Measurements from ENCODE around the gene RPTOR.

The RPTOR gene

GRCh38 chr17:80886641-80887573 lies 342.3 kb downstream of the RPTOR start:
- Histone ChIP-seq H3K36me3 (ENCODE audit: control insufficient read depth, insufficient read depth, low read length) (peaks cover 31% of the 10 kb centered on the region), H3K9me3 (ENCODE audit: control insufficient read depth, low read length) (no peaks in the 10 kb centered on the region), H3K27me3 (replicated peaks; ENCODE audit: control insufficient read depth, insufficient read depth, low read length, poor library complexity, severe bottlenecking) (no peaks in the 10 kb centered on the region), H3K27ac (ENCODE audit: insufficient read depth, low read length, poor library complexity, severe bottlenecking) (no peak overlapping the region), H3K4me1 (ENCODE audit: control insufficient read depth, insufficient read depth, low read length, poor library complexity, severe bottlenecking) (peaks cover 27% of the 10 kb centered on the region), H3K4me3 (ENCODE audit: insufficient read depth, low read depth, low read length, poor library complexity, severe bottlenecking) (no peak overlapping the region)
- DNase-seq, result no peak

- Histone ChIP-seq H3K4me3 (ENCODE audit: insufficient read depth, low read depth, low read length, poor library complexity, severe bottlenecking) (no peak overlapping the region), H3K36me3 (ENCODE audit: control insufficient read depth, insufficient read depth, low read length) (peaks cover 27% of the 10 kb centered on the region), H3K27ac (ENCODE audit: insufficient read depth, low read length, poor library complexity, severe bottlenecking) (no peak overlapping the region), H3K9me3 (ENCODE audit: control insufficient read depth, low read length) (no peaks in the 10 kb centered on the region), H3K27me3 (replicated peaks; ENCODE audit: control insufficient read depth, insufficient read depth, low read length, poor library complexity, severe bottlenecking) (no peaks in the 10 kb centered on the region), H3K4me1 (ENCODE audit: control insufficient read depth, insufficient read depth, low read length, poor library complexity, severe bottlenecking) (peaks cover 35% of the 10 kb centered on the region)
- no peak for DNase-seq
Observed at GRCh38 chr17:80887639-80888175, 343.1 kb downstream of the RPTOR start.

- no peak for DNase-seq
- Histone ChIP-seq H3K4me1 (ENCODE audit: control insufficient read depth, insufficient read depth, low read length, poor library complexity, severe bottlenecking) (peaks cover 42% of the 10 kb centered on the region), H3K27me3 (replicated peaks; ENCODE audit: control insufficient read depth, insufficient read depth, low read length, poor library complexity, severe bottlenecking) (no peaks in the 10 kb centered on the region), H3K4me3 (ENCODE audit: insufficient read depth, low read depth, low read length, poor library complexity, severe bottlenecking) (no peak overlapping the region), H3K9me3 (ENCODE audit: control insufficient read depth, low read length) (no peaks in the 10 kb centered on the region), H3K27ac (ENCODE audit: insufficient read depth, low read length, poor library complexity, severe bottlenecking) (peak overlapping the region; percentile 52), H3K36me3 (ENCODE audit: control insufficient read depth, insufficient read depth, low read length) (peaks cover 21% of the 10 kb centered on the region)
Observed at GRCh38 chr17:80888276-80889160, 343.9 kb downstream of the RPTOR start.

GRCh38 chr17:80889231-80890195 lies 344.9 kb downstream of the RPTOR start:
- peaks cover 30% of the 10 kb centered on the region for H3K36me3 ChIP-seq (ENCODE audit: control insufficient read depth, insufficient read depth, low read length)
- peak overlapping the region; percentile 89 for H3K27ac ChIP-seq (ENCODE audit: insufficient read depth, low read length, poor library complexity, severe bottlenecking)
- H3K4me1 ChIP-seq (ENCODE audit: control insufficient read depth, insufficient read depth, low read length, poor library complexity, severe bottlenecking), result peaks cover 45% of the 10 kb centered on the region
- H3K9me3 ChIP-seq (ENCODE audit: control insufficient read depth, low read length), result no peaks in the 10 kb centered on the region
- no peaks in the 10 kb centered on the region for H3K27me3 ChIP-seq (replicated peaks; ENCODE audit: control insufficient read depth, insufficient read depth, low read length, poor library complexity, severe bottlenecking)
- DNase-seq, result peak in 1 of 3 donors; percentile 27
- no peak overlapping the region for H3K4me3 ChIP-seq (ENCODE audit: insufficient read depth, low read depth, low read length, poor library complexity, severe bottlenecking)

GRCh38 chr17:80890196-80890920 lies 345.7 kb downstream of the RPTOR start:
- H3K4me1 ChIP-seq (ENCODE audit: control insufficient read depth, insufficient read depth, low read length, poor library complexity, severe bottlenecking), result peaks cover 45% of the 10 kb centered on the region
- peak overlapping the region; percentile 33 for H3K4me3 ChIP-seq (ENCODE audit: insufficient read depth, low read depth, low read length, poor library complexity, severe bottlenecking)
- no peaks in the 10 kb centered on the region for H3K9me3 ChIP-seq (ENCODE audit: control insufficient read depth, low read length)
- H3K27ac ChIP-seq (ENCODE audit: insufficient read depth, low read length, poor library complexity, severe bottlenecking), result peak overlapping the region; percentile 89
- peaks cover 27% of the 10 kb centered on the region for H3K36me3 ChIP-seq (ENCODE audit: control insufficient read depth, insufficient read depth, low read length)
- peak in 2 of 3 donors; percentile 29 to 32 for DNase-seq
- H3K27me3 ChIP-seq (replicated peaks; ENCODE audit: control insufficient read depth, insufficient read depth, low read length, poor library complexity, severe bottlenecking), result no peaks in the 10 kb centered on the region

GRCh38 chr17:80890921-80891396 lies 346.3 kb downstream of the RPTOR start:
- peak overlapping the region; percentile 33 for H3K4me3 ChIP-seq (ENCODE audit: insufficient read depth, low read depth, low read length, poor library complexity, severe bottlenecking)
- no peaks in the 10 kb centered on the region for H3K9me3 ChIP-seq (ENCODE audit: control insufficient read depth, low read length)
- DNase-seq, result no peak
- H3K4me1 ChIP-seq (ENCODE audit: control insufficient read depth, insufficient read depth, low read length, poor library complexity, severe bottlenecking), result peaks cover 45% of the 10 kb centered on the region
- H3K36me3 ChIP-seq (ENCODE audit: control insufficient read depth, insufficient read depth, low read length), result peaks cover 26% of the 10 kb centered on the region
- no peaks in the 10 kb centered on the region for H3K27me3 ChIP-seq (replicated peaks; ENCODE audit: control insufficient read depth, insufficient read depth, low read length, poor library complexity, severe bottlenecking)
- H3K27ac ChIP-seq (ENCODE audit: insufficient read depth, low read length, poor library complexity, severe bottlenecking), result peak overlapping the region; percentile 89

GRCh38 chr17:80891397-80892018 lies 346.9 kb downstream of the RPTOR start:
- H3K4me3 ChIP-seq (ENCODE audit: insufficient read depth, low read depth, low read length, poor library complexity, severe bottlenecking), result peak overlapping the region; percentile 33
- H3K27me3 ChIP-seq (replicated peaks; ENCODE audit: control insufficient read depth, insufficient read depth, low read length, poor library complexity, severe bottlenecking), result no peaks in the 10 kb centered on the region
- H3K4me1 ChIP-seq (ENCODE audit: control insufficient read depth, insufficient read depth, low read length, poor library complexity, severe bottlenecking), result peaks cover 45% of the 10 kb centered on the region
- H3K27ac ChIP-seq (ENCODE audit: insufficient read depth, low read length, poor library complexity, severe bottlenecking), result peak overlapping the region; percentile 89
- H3K36me3 ChIP-seq (ENCODE audit: control insufficient read depth, insufficient read depth, low read length), result peaks cover 21% of the 10 kb centered on the region
- DNase-seq, result peak; percentile 60 to 79 (median 68)
- no peaks in the 10 kb centered on the region for H3K9me3 ChIP-seq (ENCODE audit: control insufficient read depth, low read length)

- Histone ChIP-seq H3K36me3 (ENCODE audit: control insufficient read depth, insufficient read depth, low read length) (peaks cover 16% of the 10 kb centered on the region), H3K4me1 (ENCODE audit: control insufficient read depth, insufficient read depth, low read length, poor library complexity, severe bottlenecking) (peaks cover 45% of the 10 kb centered on the region), H3K9me3 (ENCODE audit: control insufficient read depth, low read length) (no peaks in the 10 kb centered on the region), H3K27me3 (replicated peaks; ENCODE audit: control insufficient read depth, insufficient read depth, low read length, poor library complexity, severe bottlenecking) (no peaks in the 10 kb centered on the region), H3K27ac (ENCODE audit: insufficient read depth, low read length, poor library complexity, severe bottlenecking) (peak overlapping the region; percentile 89), H3K4me3 (ENCODE audit: insufficient read depth, low read depth, low read length, poor library complexity, severe bottlenecking) (peak overlapping the region; percentile 20)
- peak; percentile 76 to 89 (median 80) for DNase-seq
Observed at GRCh38 chr17:80892019-80892855, 347.6 kb downstream of the RPTOR start.

All from effector memory CD4-positive, alpha-beta T cell (primary cell).